ENCODE results near the gene LAMA2. TPM values are rescaled to one million over a fixed set of nuclear protein-coding genes. Genes with fewer than 3 reads are reported as not detected.

LAMA2 gene
- total and polyA plus RNA-seq, 2 of the 8 experiments (the other 6 are each of a cell fraction or from before 2014, with no cell fraction given) = 1.3 to 3.8 TPM

DNA sequence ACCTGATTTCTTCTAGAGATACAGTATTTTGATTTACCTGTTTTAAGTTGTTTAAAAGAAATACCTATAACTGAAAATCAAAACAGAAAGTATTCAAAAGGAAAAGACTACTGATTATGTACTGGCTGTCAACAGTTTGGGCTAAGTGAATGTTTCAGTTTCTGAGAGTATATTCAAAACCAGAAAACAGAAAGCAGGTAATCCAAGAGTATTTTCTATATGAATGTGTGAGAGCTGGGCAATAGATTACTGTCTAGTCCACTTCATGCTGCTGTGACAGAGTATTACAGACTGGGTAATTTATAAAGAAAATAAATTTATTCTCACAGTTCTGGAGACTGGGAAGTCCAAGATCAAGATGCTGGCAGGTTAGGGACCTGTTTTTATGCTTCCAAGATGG is 566.0 kb downstream of the LAMA2 start:
- no peak overlapping the region for H3K23ac ChIP-seq (ENCODE audit: insufficient read length)
- no peak overlapping the region for H2AK5ac ChIP-seq (ENCODE audit: low read depth, low read length)
- no peaks in the 10 kb centered on the region for H4K20me1 ChIP-seq (replicated peaks in 1 of 2; ENCODE audit: control insufficient read depth in 1 of 2, insufficient read depth in 2 of 2, low read length in 2 of 2)
- no peak overlapping the region for H2BK5ac ChIP-seq (ENCODE audit: low read depth, low read length)
- no peak overlapping the region for H3K14ac ChIP-seq (ENCODE audit: insufficient read length)
- H3K4me3 ChIP-seq (ENCODE audit: extremely low read depth in 1 of 4, insufficient read depth in 2 of 4, low read depth in 3 of 4, low read length in 4 of 4) = no peak overlapping the region
- H3K27ac ChIP-seq (ENCODE audit: low read depth, low read length) = no peak overlapping the region
- H4K8ac ChIP-seq (ENCODE audit: extremely low read depth, insufficient read depth, low read length) = no peak overlapping the region
- no peaks in the 10 kb centered on the region for H3K79me1 ChIP-seq (ENCODE audit: low read depth, low read length)
- no peak overlapping the region for H2BK12ac ChIP-seq (ENCODE audit: low read depth, low read length)
- no peak overlapping the region for H2AFZ ChIP-seq (ENCODE audit: low read length)
- no peak for FAIRE-seq
- ChIA-PET POLR2A (ENCODE audit: partially characterized antibody) (no interaction called here), CTCF (ENCODE audit: partially characterized antibody) (no interaction called here)
- H3K9ac ChIP-seq (replicated peaks in 1 of 4; ENCODE audit: extremely low read depth in 1 of 4, low read depth in 3 of 4, low read length in 3 of 4) = no peak overlapping the region
- H2BK15ac ChIP-seq (ENCODE audit: low read length) = no peak overlapping the region
- no peak overlapping the region for H3K4me2 ChIP-seq (ENCODE audit: insufficient read depth in 1 of 2, low read depth in 2 of 2, low read length in 2 of 2)
- H3K56ac ChIP-seq (replicated peaks; ENCODE audit: insufficient read length, low read depth, low read length) = no peak overlapping the region
- peaks cover 0 to 5% (median 2%) of the 10 kb centered on the region in 4 experiments; a peak in 2 of 7 replicates for H3K4me1 ChIP-seq (replicated peaks in 1 of 4; ENCODE audit: control insufficient read depth in 3 of 4, insufficient read depth in 4 of 4, low read length in 3 of 4)
- DNase-seq (ENCODE audit: low read depth in 1 of 2, low spot score in 2 of 2) = no peak
- H3K23me2 ChIP-seq (ENCODE audit: low read depth, low read length) = no peaks in the 10 kb centered on the region
- H3K27me3 ChIP-seq (replicated peaks in 1 of 4; ENCODE audit: control insufficient read depth in 3 of 4, extremely low read depth in 1 of 4, insufficient read depth in 3 of 4, low read length in 3 of 4) = no peaks in the 10 kb centered on the region
- H3K4ac ChIP-seq (replicated peaks; ENCODE audit: insufficient read length, low read depth, low read length) = no peak overlapping the region
- no peak overlapping the region for H4K5ac ChIP-seq (ENCODE audit: insufficient read length, low read depth, low read length)
- no peak overlapping the region for H3K18ac ChIP-seq (ENCODE audit: extremely low read depth, low read length)
- H3K79me2 ChIP-seq (ENCODE audit: control insufficient read depth in 1 of 2, insufficient read depth in 2 of 2, low read length in 2 of 2) = no peaks in the 10 kb centered on the region
- no peak overlapping the region for H2BK20ac ChIP-seq (ENCODE audit: low read length)
- no peak overlapping the region for H4K91ac ChIP-seq (replicated peaks; ENCODE audit: insufficient read length, low read length)
- H3K9me3 ChIP-seq (ENCODE audit: insufficient read depth in 2 of 2, low read depth in 1 of 2, low read length in 1 of 2) = no peaks in the 10 kb centered on the region
- no peak overlapping the region for H2BK120ac ChIP-seq (replicated peaks; ENCODE audit: low read depth, low read length)
- no peaks in the 10 kb centered on the region for H3K36me3 ChIP-seq (ENCODE audit: control insufficient read depth in 2 of 4, insufficient read depth in 4 of 4, low read length in 3 of 4)
- TF ChIP-seq FOSL1 (IDR thresholded peaks at IDR 0.05; ENCODE audit: insufficient read depth, low read depth, low read length) = no peak
- no peak for TF ChIP-seq SIX5 (IDR thresholded peaks at IDR 0.05; ENCODE audit: low read depth, low read length)
- TF ChIP-seq HDAC2 (IDR thresholded peaks at IDR 0.05; ENCODE audit: borderline replicate concordance in 1 of 2, low read depth in 2 of 2, low read length in 2 of 2) = no peak
- no peak for TF ChIP-seq JUN (IDR thresholded peaks at IDR 0.05; ENCODE audit: low read depth, low read length)
- TF ChIP-seq RNF2 (IDR thresholded peaks at IDR 0.05; ENCODE audit: borderline replicate concordance, low read depth, low read length, missing control alignments, poor library complexity, severe bottlenecking) = no peak
